SK-N-SH (cell line): Measurements from ENCODE around the gene ERVW-1. TPM values are rescaled to one million over a fixed set of nuclear protein-coding genes. Genes with fewer than 3 reads are reported as not detected.

Experiments
- CTCF ChIA-PET: fragments of 300-600, 350-600 bp; formaldehyde crosslinking; extraction: SDS; loops from one replicate; lab custom pipeline; 2021; lab: Yijun Ruan, JAX
- POLR2A ChIA-PET: fragments of 350-600 bp; sonication (Branson Sonifier 250); formaldehyde crosslinking; extraction: SDS; loops from one replicate; lab custom pipeline; 2020; ENCODE audit warnings: antibody characterized with exemption, inconsistent platforms; lab: Yijun Ruan, JAX
- DNase-seq: peaks from one replicate; pipeline ENCODE4 v3.0.0; 2012
- H2AFZ ChIP-seq: fragments of 200-600 bp; sonication (generic); 2 replicates; pipeline ENCODE4 v1.8.1; 2016; ENCODE audit warnings: antibody characterized with exemption, mild to moderate bottlenecking, low read depth
- H3F3A ChIP-seq: fragments of 200-600 bp; sonication (generic); replicated peaks from 2 replicates; pipeline ENCODE3; 2016; ENCODE audit warnings: antibody characterized with exemption, mild to moderate bottlenecking; ENCODE audit not compliant: insufficient read depth
- H3K27ac ChIP-seq, 2 experiments: fragments of 200-500 bp in 1 of 2; fragments of 200-600 bp in 1 of 2; sonication (Bioruptor generic) in 1 of 2; sonication (generic), shearing (Covaris generic) in 1 of 2; 2 replicates each; pipeline versions ENCODE4 v1.5.1 to v1.6.1; 2014 to 2016; ENCODE audit warnings: low read depth in 2 of 2, inconsistent platforms in 1 of 2, low read length in 1 of 2, mild to moderate bottlenecking in 1 of 2, mixed read lengths in 1 of 2
- H3K27me3 ChIP-seq: fragments of 200-600 bp; sonication (generic), shearing (Covaris generic); 2 replicates; pipeline ENCODE4 v1.6.1; 2016; ENCODE audit warnings: mixed run types; ENCODE audit not compliant: insufficient read depth
- H3K36me3 ChIP-seq, 2 experiments: fragments of 200-500 bp in 1 of 2; fragments of 200-600 bp in 1 of 2; sonication (Bioruptor generic) in 1 of 2; sonication (generic) in 1 of 2; replicated peaks in 1 of 2; 2 replicates each; pipeline versions ENCODE3 to v1.5.1; 2014 to 2016; ENCODE audit warnings: low read length in 1 of 2, mild to moderate bottlenecking in 1 of 2; ENCODE audit not compliant: insufficient read depth in 2 of 2, control insufficient read depth in 1 of 2
- H3K4me1 ChIP-seq, 2 experiments: fragments of 200-500 bp in 1 of 2; fragments of 200-600 bp in 1 of 2; sonication (Bioruptor generic) in 1 of 2; sonication (generic), shearing (Covaris generic) in 1 of 2; 2 replicates each; pipeline versions ENCODE4 v1.5.1 to v1.6.1; 2014 to 2016; ENCODE audit warnings: low read depth in 1 of 2, low read length in 1 of 2, mixed run types in 1 of 2; ENCODE audit not compliant: insufficient read depth in 2 of 2, control insufficient read depth in 1 of 2
- H3K4me2 ChIP-seq: fragments of 200-600 bp; sonication (generic), shearing (Covaris generic); 2 replicates; pipeline ENCODE4 v1.6.1; 2017; ENCODE audit warnings: mixed run types
- H3K4me3 ChIP-seq, 2 experiments: fragments of 200-500 bp in 1 of 2; fragments of 200-600 bp in 1 of 2; sonication (Bioruptor generic) in 1 of 2; sonication (generic), shearing (Covaris generic) in 1 of 2; 2 replicates each; pipeline versions ENCODE4 v1.5.1 to v1.8.1; 2014 to 2016; ENCODE audit warnings: low read depth in 2 of 2, inconsistent platforms in 1 of 2, low read length in 1 of 2, mild to moderate bottlenecking in 1 of 2, mixed read lengths in 1 of 2, moderate library complexity in 1 of 2
- H3K79me2 ChIP-seq: fragments of 200-600 bp; sonication (generic); 2 replicates; pipeline ENCODE4 v1.8.1; 2017; ENCODE audit warnings: mild to moderate bottlenecking; ENCODE audit not compliant: insufficient read depth
- H3K9ac ChIP-seq: fragments of 200-600 bp; sonication (generic); 2 replicates; pipeline ENCODE4 v1.6.1; 2017; ENCODE audit warnings: mixed run types
- H3K9me2 ChIP-seq: fragments of 200-600 bp; sonication (generic); 2 replicates; pipeline ENCODE4 v1.6.1; 2017; ENCODE audit warnings: mixed run types
- H3K9me3 ChIP-seq: fragments of 200-600 bp; sonication (generic); 2 replicates; pipeline ENCODE4 v1.6.1; 2017; ENCODE audit warnings: mixed run types, mild to moderate bottlenecking, moderate library complexity
- H4K20me1 ChIP-seq: fragments of 200-600 bp; sonication (generic); 2 replicates; pipeline ENCODE4 v1.6.1; 2017; ENCODE audit warnings: mild to moderate bottlenecking, mixed run types; ENCODE audit not compliant: insufficient read depth
- CTCF ChIP-seq: fragments of 200-600 bp; sonication (generic); IDR thresholded peaks from 2 replicates; pipeline ENCODE4 v1.6.1; 2017; ENCODE audit warnings: antibody characterized with exemption, mild to moderate bottlenecking, moderate library complexity
- FOXM1 ChIP-seq: IDR thresholded peaks from 2 replicates; pipeline ENCODE4 v1.4.0; 2012; ENCODE audit warnings: low read depth, mild to moderate bottlenecking
- GABPA ChIP-seq: IDR thresholded peaks from 2 replicates; pipeline ENCODE4 v1.4.0; 2012; ENCODE audit warnings: low read depth, mild to moderate bottlenecking
- MEF2A ChIP-seq: IDR thresholded peaks from 2 replicates; pipeline ENCODE4 v1.4.0; 2012; ENCODE audit warnings: low read depth, borderline replicate concordance
- NRF1 ChIP-seq: IDR thresholded peaks from 2 replicates; pipeline ENCODE4 v1.6.1; 2012; ENCODE audit warnings: low read depth, mild to moderate bottlenecking, low read length
- PBX3 ChIP-seq: IDR thresholded peaks from 2 replicates; pipeline ENCODE4; 2012
- POLR2AphosphoS5 ChIP-seq: IDR thresholded peaks from 2 replicates; pipeline ENCODE4 v1.6.1; 2012; ENCODE audit warnings: low read depth, low read length
- RAD21 ChIP-seq: IDR thresholded peaks from 2 replicates; pipeline ENCODE4 v1.6.1; 2012; ENCODE audit warnings: mild to moderate bottlenecking, low read length
- RXRA ChIP-seq: IDR thresholded peaks from 2 replicates; pipeline ENCODE4 v1.4.0; 2012; ENCODE audit warnings: low read depth, mild to moderate bottlenecking, borderline replicate concordance
- SMC3 ChIP-seq: IDR thresholded peaks from 2 replicates; pipeline ENCODE4 v1.6.1; 2012; ENCODE audit warnings: low read depth, low read length, improper control_type of control experiment
- USF1 ChIP-seq: IDR thresholded peaks from 2 replicates; pipeline ENCODE4 v1.4.0; 2012; ENCODE audit warnings: low read depth, borderline replicate concordance
- YY1 ChIP-seq: IDR thresholded peaks from 2 replicates; pipeline ENCODE4 v1.4.0; 2012; ENCODE audit warnings: low read depth, mild to moderate bottlenecking
- WGBS: methylation state at CpG from one replicate; pipeline ENCODE4 v1.1.6; 2017; ENCODE audit warnings: low lambda C conversion rate; 5-methylcytosine and 5-hydroxymethylcytosine counted together
- polyA plus RNA-seq, 3 experiments: library from polyadenylated mRNA; depleted of rRNA; stranded (reverse); fragments of >200 nt; gene quantifications; 2 replicates each; pipeline ENCODE4 v1.2.3, GENCODE V29; 2012

The ERVW-1 gene
- polyA plus RNA-seq, 1 of the 3 experiments (the other 2 are of a cell fraction) = not detected

- POLR2A ChIA-PET = interaction anchor here (1.7 kb wide), 1 partner anchor 13 kb away, joined by 3 read pairs; no protein-coding TSS in a partner anchor
- H3K9me2 ChIP-seq = no peaks in the 10 kb centered on the region
- peak overlapping the region; percentile 53 for H2AFZ ChIP-seq
- no peak overlapping the region for H3K27ac ChIP-seq
- DNase-seq = peak; percentile 68
- no peaks in the 10 kb centered on the region for H3K27me3 ChIP-seq
- WGBS = 85% methylated on average over 8 of the region's 8 CpGs
- H3K9ac ChIP-seq = no peak overlapping the region
- H3K4me1 ChIP-seq = peaks cover 0 to 4% of the 10 kb centered on the region in 2 experiments; a peak in 2 of 4 replicates
- no peaks in the 10 kb centered on the region for H3K79me2 ChIP-seq
- no peaks in the 10 kb centered on the region for H4K20me1 ChIP-seq
- no peak for TF ChIP-seq GABPA
- no peak for TF ChIP-seq NRF1
- TF ChIP-seq CTCF = peak; percentile 98
- no peak for TF ChIP-seq PBX3
- TF ChIP-seq YY1 = no peak
- TF ChIP-seq RAD21 = peak; percentile 74
- peak; percentile 51; the same call in 1 of the 2 replicates for TF ChIP-seq SMC3
- TF ChIP-seq RXRA = no peak
- no peak for TF ChIP-seq FOXM1
- no peak for TF ChIP-seq USF1
- no peak for TF ChIP-seq POLR2AphosphoS5
- no peak for TF ChIP-seq MEF2A
- no peaks in the 10 kb centered on the region for H3K9me3 ChIP-seq
- H3K4me3 ChIP-seq = no peak overlapping the region; a peak in 1 of 4 replicates
- no peak overlapping the region for H3K4me2 ChIP-seq
- CTCF ChIA-PET = interaction anchor here (0.7 to 6.4 kb wide), 54 partner anchors 9 to 1370 kb away, joined by 3 to 66 read pairs (median 4); partner anchors contain the start of genes ANKIB1, CYP51A1, ERVW-1 and GATAD1
- peaks cover 8% of the 10 kb centered on the region for H3F3A ChIP-seq
- peaks cover 7 to 24% of the 10 kb centered on the region in 2 experiments for H3K36me3 ChIP-seq
Measured at GRCh38 chr7:92461027-92462003, 16.4 kb downstream of the ERVW-1 start.
